Kidney epithelial cell (primary cell): ENCODE measurements around the gene GATA3. TPM values are rescaled to one million over a fixed set of nuclear protein-coding genes. Genes with fewer than 3 reads are reported as not detected.

ENCODE experiments used
- DNase-seq: peaks from one replicate; pipeline ENCODE4 v3.0.0-alpha.2; 2010; ENCODE audit warnings: low read depth
- H3K27me3 ChIP-seq: 2 replicates; pipeline ENCODE4 v1.6.0; 2011; ENCODE audit warnings: low read length; ENCODE audit not compliant: control insufficient read depth, insufficient read depth
- H3K36me3 ChIP-seq: 2 replicates; pipeline ENCODE4 v1.5.1; 2011; ENCODE audit warnings: low read length; ENCODE audit not compliant: control insufficient read depth, insufficient read depth
- H3K4me3 ChIP-seq: 2 replicates; pipeline ENCODE4 v1.5.1; 2011; ENCODE audit warnings: low read depth, mild to moderate bottlenecking, control low read depth, low read length
- total RNA-seq: library from RNA; depleted of rRNA; stranded (reverse); fragments of >200 nt; gene quantifications from 2 replicates; pipeline ENCODE4 v1.2.3, GENCODE V29; 2015
- TF ChIP-seq, protein P1 (sequence below): IDR thresholded peaks from 2 replicates; pipeline ENCODE4 v1.5.1; 2011; ENCODE audit warnings: mild to moderate bottlenecking, moderate library complexity, low read length, control low read depth, inconsistent platforms; ENCODE audit not compliant: insufficient read depth, poor library complexity, severe bottlenecking

GATA3 gene
- total RNA-seq, result 7.2 and 10.9 TPM in 2 replicates

DNA sequence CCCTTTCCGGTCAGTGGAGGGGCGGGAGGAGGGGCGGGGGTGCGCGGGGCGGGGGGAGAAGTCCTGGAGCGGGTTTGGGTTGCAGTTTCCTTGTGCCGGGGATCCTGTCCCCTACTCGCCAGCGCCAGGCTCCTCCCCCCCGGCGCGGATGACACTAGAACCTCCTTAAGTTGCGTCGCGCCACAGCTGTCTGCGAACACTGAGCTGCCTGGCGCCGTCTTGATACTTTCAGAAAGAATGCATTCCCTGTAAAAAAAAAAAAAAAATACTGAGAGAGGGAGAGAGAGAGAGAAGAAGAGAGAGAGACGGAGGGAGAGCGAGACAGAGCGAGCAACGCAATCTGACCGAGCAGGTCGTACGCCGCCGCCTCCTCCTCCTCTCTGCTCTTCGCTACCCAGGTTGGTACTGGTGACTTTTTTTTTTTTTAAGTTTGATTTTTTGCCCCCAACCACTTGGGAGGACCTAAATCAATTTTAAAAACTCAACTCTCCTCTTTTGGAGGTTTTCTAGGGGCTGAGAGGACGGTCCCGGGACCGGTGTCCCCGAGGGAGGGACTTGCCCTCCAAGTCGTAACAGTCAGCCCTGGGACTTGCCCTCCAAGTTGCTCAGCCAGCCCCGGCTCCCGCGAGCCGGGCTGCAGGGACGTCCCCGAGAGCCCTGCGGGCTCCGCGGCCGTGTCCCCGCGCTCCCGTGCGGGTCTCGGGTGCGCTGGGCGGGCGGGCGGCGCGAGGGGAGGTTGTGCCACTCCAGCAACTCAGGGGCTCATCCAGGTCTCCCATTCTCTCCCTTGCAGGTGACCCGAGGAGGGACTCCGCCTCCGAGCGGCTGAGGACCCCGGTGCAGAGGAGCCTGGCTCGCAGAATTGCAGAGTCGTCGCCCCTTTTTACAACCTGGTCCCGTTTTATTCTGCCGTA is at the start of gene GATA3:
Gene GATA3, plus strand, starts transcription at position 195 of the 914 bp plus-strand sequence. CDS start 968 bp downstream, outside the sequence.
- peak within 1 kb of the TSS; percentile 43 for H3K4me3 ChIP-seq
- H3K36me3 ChIP-seq, result no peaks in the 10 kb centered on the region
- peaks cover 83% of the 10 kb centered on the region for H3K27me3 ChIP-seq
- peak; percentile 51 for DNase-seq
- TF ChIP-seq, protein P1, sequence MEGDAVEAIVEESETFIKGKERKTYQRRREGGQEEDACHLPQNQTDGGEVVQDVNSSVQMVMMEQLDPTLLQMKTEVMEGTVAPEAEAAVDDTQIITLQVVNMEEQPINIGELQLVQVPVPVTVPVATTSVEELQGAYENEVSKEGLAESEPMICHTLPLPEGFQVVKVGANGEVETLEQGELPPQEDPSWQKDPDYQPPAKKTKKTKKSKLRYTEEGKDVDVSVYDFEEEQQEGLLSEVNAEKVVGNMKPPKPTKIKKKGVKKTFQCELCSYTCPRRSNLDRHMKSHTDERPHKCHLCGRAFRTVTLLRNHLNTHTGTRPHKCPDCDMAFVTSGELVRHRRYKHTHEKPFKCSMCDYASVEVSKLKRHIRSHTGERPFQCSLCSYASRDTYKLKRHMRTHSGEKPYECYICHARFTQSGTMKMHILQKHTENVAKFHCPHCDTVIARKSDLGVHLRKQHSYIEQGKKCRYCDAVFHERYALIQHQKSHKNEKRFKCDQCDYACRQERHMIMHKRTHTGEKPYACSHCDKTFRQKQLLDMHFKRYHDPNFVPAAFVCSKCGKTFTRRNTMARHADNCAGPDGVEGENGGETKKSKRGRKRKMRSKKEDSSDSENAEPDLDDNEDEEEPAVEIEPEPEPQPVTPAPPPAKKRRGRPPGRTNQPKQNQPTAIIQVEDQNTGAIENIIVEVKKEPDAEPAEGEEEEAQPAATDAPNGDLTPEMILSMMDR, result no peak

DNA sequence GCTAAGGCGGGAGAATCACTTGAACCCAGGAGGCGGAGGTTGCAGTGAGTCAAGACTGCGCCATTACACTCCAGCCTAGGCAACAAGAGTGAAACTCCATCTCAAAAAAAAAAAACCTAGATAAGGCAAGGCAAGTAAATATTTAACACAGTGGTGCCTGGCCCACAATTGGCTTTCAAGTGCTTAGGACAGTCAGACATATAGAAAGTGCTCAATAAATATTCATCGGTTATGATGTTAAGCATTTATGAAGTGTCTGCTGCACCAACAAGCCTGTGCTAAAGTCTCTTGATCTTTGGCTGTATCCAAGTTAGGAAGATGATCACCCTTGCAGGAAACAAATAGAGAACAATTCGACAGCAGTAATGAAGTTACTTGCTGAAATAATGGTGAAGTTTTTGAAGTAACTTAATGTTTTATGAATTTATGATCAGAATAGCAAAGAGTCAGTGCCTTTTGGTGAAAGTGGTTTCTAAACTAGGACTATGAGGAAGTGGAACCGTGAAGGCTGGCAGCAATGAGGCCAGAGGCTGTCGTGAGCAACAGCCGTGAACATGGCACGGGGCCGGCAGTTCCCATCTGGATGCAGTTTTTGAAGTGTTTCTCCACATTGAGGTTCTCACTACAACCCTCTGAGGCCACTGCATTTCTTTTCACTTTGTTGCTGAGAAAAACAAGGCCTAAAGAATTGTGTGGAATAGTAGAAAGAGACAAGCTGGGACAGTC is 48.1 kb upstream of the GATA3 start:
- no peak for DNase-seq
- Histone ChIP-seq H3K4me3 (no peak overlapping the region), H3K36me3 (no peaks in the 10 kb centered on the region), H3K27me3 (no peaks in the 10 kb centered on the region)
- TF ChIP-seq, protein P1, result no peak

DNA sequence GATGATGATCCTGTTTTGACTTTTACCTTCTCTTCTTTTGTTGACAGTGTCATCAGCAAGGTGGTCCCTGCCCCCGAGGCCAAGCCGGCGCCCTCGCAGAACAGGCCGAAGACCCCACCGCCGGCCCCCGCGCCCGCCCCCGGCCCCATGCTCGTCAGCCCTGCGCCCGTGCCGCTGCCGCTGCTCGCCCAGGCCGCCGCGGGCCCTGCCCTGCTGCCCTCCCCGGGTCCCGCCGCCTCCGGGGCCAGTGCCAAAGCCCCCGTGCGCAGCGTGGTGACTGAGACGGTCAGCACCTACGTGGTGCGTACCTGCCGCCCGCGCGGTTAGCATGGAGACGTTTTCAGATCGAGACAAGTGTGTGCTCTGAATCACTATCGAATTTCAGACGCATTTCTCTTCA is 45.5 kb upstream of the GATA3 start:
- no peak for DNase-seq
- no peaks in the 10 kb centered on the region for H3K36me3 ChIP-seq
- H3K4me3 ChIP-seq, result no peak overlapping the region
- TF ChIP-seq, protein P1, result no peak
- H3K27me3 ChIP-seq, result no peaks in the 10 kb centered on the region

DNA sequence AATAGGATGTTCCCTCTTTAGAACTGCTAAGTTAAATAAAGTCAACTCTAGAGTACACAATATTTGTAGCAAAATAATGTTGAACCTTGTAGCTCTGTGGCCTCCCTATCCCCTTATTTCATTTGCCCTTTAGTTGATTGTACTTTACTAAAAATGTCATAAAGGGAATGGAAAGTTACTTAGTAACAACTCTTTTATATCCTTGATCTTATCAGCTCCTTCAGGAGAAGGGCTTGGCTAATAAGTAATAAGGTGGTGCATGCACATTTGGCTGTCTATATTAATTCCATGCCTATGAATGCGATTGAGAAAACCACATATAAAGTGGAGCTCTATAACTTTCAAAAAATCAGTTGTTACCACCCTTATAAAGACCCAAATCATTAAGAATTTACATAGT is 41.5 kb upstream of the GATA3 start:
- peak; percentile 28 for DNase-seq
- TF ChIP-seq, protein P1, result no peak
- no peak overlapping the region for H3K4me3 ChIP-seq

DNA sequence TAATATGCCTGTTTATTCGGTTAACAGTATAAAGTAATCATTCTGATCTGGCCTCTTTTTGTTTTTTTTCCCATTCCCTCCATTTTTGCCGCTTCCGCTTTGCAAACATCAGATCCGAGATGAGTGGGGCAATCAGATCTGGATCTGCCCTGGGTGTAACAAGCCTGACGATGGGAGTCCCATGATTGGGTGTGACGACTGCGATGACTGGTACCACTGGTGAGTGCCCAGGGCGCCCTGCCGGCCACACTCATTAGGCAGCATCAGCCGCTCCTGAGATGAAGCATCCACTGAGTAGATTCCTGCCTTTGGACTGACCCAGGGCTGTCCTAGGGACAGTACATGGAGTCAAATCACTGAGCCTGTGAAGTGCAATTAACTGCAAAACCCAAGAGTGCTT is 40.9 kb upstream of the GATA3 start:
- no peaks in the 10 kb centered on the region for H3K27me3 ChIP-seq
- TF ChIP-seq, protein P1, result no peak
- H3K36me3 ChIP-seq, result no peaks in the 10 kb centered on the region
- H3K4me3 ChIP-seq, result no peak overlapping the region
- DNase-seq, result peak; percentile 32

More for the DNA sequence above, 41.5 kb upstream of the GATA3 start:
- no peaks in the 10 kb centered on the region for H3K36me3 ChIP-seq
- H3K27me3 ChIP-seq, result no peaks in the 10 kb centered on the region
